Caco-2 (cell line): ENCODE results near the gene SMAD1. TPM values are rescaled to one million over a fixed set of nuclear protein-coding genes. Genes with fewer than 3 reads are reported as not detected.

Experiments
- BruUV-seq: library from RNA; stranded (reverse); fragments of 400-500 nt; replicated peaks from 2 replicates; lab custom pipeline; 2021; lab: Mats Ljungman, UMichigan
- CTCF ChIA-PET: fragments of 300-600 bp; sonication (Branson Sonifier 250); formaldehyde crosslinking; loops from one replicate; lab custom pipeline; 2022; ENCODE audit warnings: antibody characterized with exemption; lab: Charles Lee
- POLR2A ChIA-PET: fragments of 300-600 bp; sonication (Branson Sonifier 250); formaldehyde crosslinking; loops from one replicate; lab custom pipeline; 2022; ENCODE audit warnings: antibody characterized with exemption; lab: Charles Lee
- DNase-seq, 2 experiments: peaks; one replicate each; pipeline versions ENCODE4 v3.0.0 to v3.0.0-alpha.2; 2020 to 2022
- H3K27me3 ChIP-seq: replicated peaks from 2 replicates; pipeline ENCODE4 v1.6.0; 2011; ENCODE audit warnings: low read length; ENCODE audit not compliant: control insufficient read depth, insufficient read depth
- H3K36me3 ChIP-seq: 2 replicates; pipeline ENCODE4 v1.5.1; 2011; ENCODE audit warnings: low read length; ENCODE audit not compliant: control insufficient read depth, insufficient read depth
- H3K4me1 ChIP-seq: fragments of 250-450 bp; sonication (Bioruptor Pico); 2 replicates; pipeline ENCODE4 v1.5.1; 2020; ENCODE audit warnings: mild to moderate bottlenecking
- H3K4me3 ChIP-seq: 2 replicates; pipeline ENCODE4 v1.5.1; 2011; ENCODE audit warnings: low read depth, mild to moderate bottlenecking, control low read depth, low read length
- H3K9me3 ChIP-seq: fragments of 250-450 bp; sonication (Bioruptor Pico); 2 replicates; pipeline ENCODE4 v1.5.1; 2020; ENCODE audit warnings: mild to moderate bottlenecking, moderate library complexity
- H3K27ac Mint-ChIP-seq: one replicate; pipeline ENCODE4 v1.8.0; 2022; ENCODE audit warnings: mixed read lengths; ENCODE audit not compliant: unreplicated experiment
- H3K27me3 Mint-ChIP-seq: one replicate; pipeline ENCODE4 v1.8.0; 2022; ENCODE audit warnings: mixed read lengths; ENCODE audit not compliant: insufficient read depth, unreplicated experiment
- H3K36me3 Mint-ChIP-seq: one replicate; pipeline ENCODE4 v1.8.0; 2022; ENCODE audit warnings: mild to moderate bottlenecking, mixed read lengths; ENCODE audit not compliant: insufficient read depth, unreplicated experiment
- H3K4me1 Mint-ChIP-seq: one replicate; pipeline ENCODE4 v1.8.0; 2022; ENCODE audit warnings: low read depth, mixed read lengths; ENCODE audit not compliant: unreplicated experiment
- H3K4me3 Mint-ChIP-seq: one replicate; pipeline ENCODE4 v1.8.0; 2022; ENCODE audit warnings: mild to moderate bottlenecking, moderate library complexity, mixed read lengths; ENCODE audit not compliant: unreplicated experiment
- H3K9me3 Mint-ChIP-seq: one replicate; pipeline ENCODE4 v1.8.0; 2022; ENCODE audit warnings: mixed read lengths; ENCODE audit not compliant: unreplicated experiment
- CTCF ChIP-seq, 2 experiments: fragments of 200-600 bp in 1 of 2; IDR thresholded peaks; 1 replicate in 1 of 2; 2 replicates in 1 of 2; pipeline versions ENCODE4 v1.5.1 to v1.8.0; 2011 to 2022; ENCODE audit warnings: antibody characterized with exemption in 1 of 2, control low read depth in 1 of 2, inconsistent platforms in 1 of 2, low read depth in 1 of 2, low read length in 1 of 2, mild to moderate bottlenecking in 1 of 2, moderate library complexity in 1 of 2; ENCODE audit not compliant: insufficient read depth in 1 of 2, severe bottlenecking in 1 of 2, unreplicated experiment in 1 of 2
- intact Hi-C: fragments of 100-400 bp; cut with micrococcal nuclease; formaldehyde crosslinking; loops from one replicate; pipeline ENCODE4 v1.10.0; 2022; ENCODE audit not compliant: unreplicated experiment
- total RNA-seq: library from RNA; stranded (reverse); gene quantifications from 2 replicates; pipeline ENCODE4 v1.2.3, GENCODE V29; 2022

SMAD1 gene
- total RNA-seq, 1 experiment from 2014 or later = 4.9 TPM

GRCh38 chr4:145554691-145555090 lies 73.0 kb downstream of the SMAD1 start:
- TF ChIP-seq CTCF (IDR thresholded peaks at IDR 0.05; ENCODE audit: insufficient read depth in 1 of 2, low read depth in 1 of 2, low read length in 1 of 2, severe bottlenecking in 1 of 2, unreplicated experiment in 1 of 2) = no peak
- Mint-ChIP-seq H3K36me3 (no peaks in the 10 kb centered on the region), H3K4me3 (no peak overlapping the region), H3K27me3 (no peaks in the 10 kb centered on the region), H3K27ac (no peak overlapping the region), H3K9me3 (no peaks in the 10 kb centered on the region), H3K4me1 (no peaks in the 10 kb centered on the region)
- BruUV-seq = no TSS peak
- intact Hi-C loops = no loop called here
- Histone ChIP-seq H3K4me1 (no peaks in the 10 kb centered on the region), H3K27me3 (no peaks in the 10 kb centered on the region), H3K4me3 (no peak overlapping the region), H3K9me3 (no peaks in the 10 kb centered on the region), H3K36me3 (no peaks in the 10 kb centered on the region)
- ChIA-PET POLR2A (no interaction called here), CTCF (no interaction called here)
- DNase-seq = no peak

GRCh38 chr4:145557720-145558119 lies 76.1 kb downstream of the SMAD1 start:
- Histone ChIP-seq H3K4me3 (no peak overlapping the region), H3K27me3 (no peaks in the 10 kb centered on the region), H3K36me3 (no peaks in the 10 kb centered on the region), H3K4me1 (no peaks in the 10 kb centered on the region), H3K9me3 (no peaks in the 10 kb centered on the region)
- ChIA-PET POLR2A (no interaction called here), CTCF (interaction anchor here (1.0 kb wide), 1 partner anchor 324 kb away, joined by 12 read pairs; no protein-coding TSS in a partner anchor)
- intact Hi-C loops = loop anchor here (1.0 kb wide), 4 partner anchors 164 to 403 kb away; no protein-coding TSS in a partner anchor
- peak; percentile 42 to 59 for DNase-seq
- no peaks in the 10 kb centered on the region for H3K9me3 Mint-ChIP-seq
- no peak overlapping the region for H3K27ac Mint-ChIP-seq
- no peaks in the 10 kb centered on the region for H3K27me3 Mint-ChIP-seq
- peak; percentile 73 to 90 for TF ChIP-seq CTCF (IDR thresholded peaks at IDR 0.05; ENCODE audit: insufficient read depth in 1 of 2, low read depth in 1 of 2, low read length in 1 of 2, severe bottlenecking in 1 of 2, unreplicated experiment in 1 of 2)
- H3K4me1 Mint-ChIP-seq = no peaks in the 10 kb centered on the region
- H3K4me3 Mint-ChIP-seq = no peak overlapping the region
- no peaks in the 10 kb centered on the region for H3K36me3 Mint-ChIP-seq
- no TSS peak for BruUV-seq

- H3K9me3 Mint-ChIP-seq = no peaks in the 10 kb centered on the region
- no peak overlapping the region for H3K4me3 Mint-ChIP-seq
- no peak overlapping the region for H3K27ac Mint-ChIP-seq
- H3K4me1 Mint-ChIP-seq = no peaks in the 10 kb centered on the region
- H3K27me3 Mint-ChIP-seq = no peaks in the 10 kb centered on the region
- Histone ChIP-seq H3K9me3 (no peaks in the 10 kb centered on the region), H3K36me3 (no peaks in the 10 kb centered on the region), H3K4me1 (no peaks in the 10 kb centered on the region), H3K4me3 (no peak overlapping the region), H3K27me3 (no peaks in the 10 kb centered on the region)
- no TSS peak for BruUV-seq
- ChIA-PET CTCF (no interaction called here), POLR2A (no interaction called here)
- H3K36me3 Mint-ChIP-seq = no peaks in the 10 kb centered on the region
- intact Hi-C loops = no loop called here
- TF ChIP-seq CTCF (IDR thresholded peaks at IDR 0.05; ENCODE audit: insufficient read depth in 1 of 2, low read depth in 1 of 2, low read length in 1 of 2, severe bottlenecking in 1 of 2, unreplicated experiment in 1 of 2) = no peak
- no peak for DNase-seq
Observed at GRCh38 chr4:145563293-145563985, 81.8 kb downstream of the SMAD1 start.
